HG02610 (cell line): ENCODE measurements around the gene ESR2.
"Not testable (repeated sequence)": the region's sequence is repeated elsewhere in the genome, so short reads cannot be mapped to it uniquely, and the experiment has no call there.

ENCODE experiments used
- ATAC-seq: cut with Tn5 transposase; IDR thresholded peaks from one replicate; pipeline ENCODE4 v1.9.1; 2021; ENCODE audit warnings: mild to moderate bottlenecking, moderate library complexity; ENCODE audit not compliant: unreplicated experiment

Gene ESR2

DNA sequence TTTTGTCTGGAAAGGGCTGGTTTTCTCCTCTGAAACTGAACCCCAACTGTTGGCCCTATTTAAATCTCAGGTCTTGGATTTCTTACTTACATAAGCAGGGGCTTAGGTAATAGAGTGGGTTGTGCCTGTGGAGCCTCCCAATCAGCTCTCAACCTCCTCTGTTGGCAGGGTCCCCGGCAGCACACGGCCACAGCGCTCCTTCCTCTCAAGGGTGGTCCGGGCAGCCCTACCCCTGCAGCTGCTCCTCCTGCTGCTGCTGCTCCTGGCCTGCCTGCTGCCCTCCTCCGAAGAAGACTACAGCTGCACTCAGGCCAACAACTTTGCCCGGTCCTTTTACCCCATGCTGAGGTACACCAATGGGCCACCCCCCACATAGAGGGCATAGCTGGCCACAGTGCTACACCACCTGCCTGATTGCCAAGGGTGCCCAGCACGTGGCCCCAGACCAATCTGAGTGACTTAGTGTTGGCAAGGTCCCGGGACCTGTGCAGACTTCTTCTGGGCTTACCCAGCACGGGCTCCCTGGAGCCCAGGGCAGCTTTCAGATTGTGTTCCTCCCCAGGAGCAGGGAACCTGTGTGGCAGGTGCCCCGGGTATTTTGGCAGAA lies 68.9 kb downstream of the ESR2 start:
- no peak for ATAC-seq

- no peak for ATAC-seq
Measured at GRCh38 chr14:64221391-64222003, 72.7 kb downstream of the ESR2 start.

DNA sequence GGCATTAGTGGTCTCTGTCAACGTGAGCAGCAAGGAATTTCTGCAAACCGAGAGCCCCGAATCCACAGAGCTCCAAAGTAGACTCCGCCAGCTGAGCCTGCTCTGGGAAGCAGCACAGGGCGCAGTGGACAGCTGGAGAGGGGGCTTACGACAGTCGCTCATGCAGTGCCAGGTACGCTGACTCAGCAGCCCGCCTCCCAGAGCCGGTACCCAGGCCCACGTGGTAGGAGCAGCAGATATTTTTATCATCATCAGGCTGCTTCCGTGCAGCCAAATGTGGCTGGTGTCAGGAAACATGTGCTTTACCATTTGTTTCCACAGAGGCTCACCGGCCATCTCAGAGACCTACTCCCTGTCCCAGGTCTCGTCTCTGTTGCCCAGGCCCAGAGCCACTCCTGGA lies 73.7 kb downstream of the ESR2 start:
- no peak for ATAC-seq

GRCh38 chr14:64220056-64220455 lies 74.1 kb downstream of the ESR2 start:
- no peak for ATAC-seq

DNA sequence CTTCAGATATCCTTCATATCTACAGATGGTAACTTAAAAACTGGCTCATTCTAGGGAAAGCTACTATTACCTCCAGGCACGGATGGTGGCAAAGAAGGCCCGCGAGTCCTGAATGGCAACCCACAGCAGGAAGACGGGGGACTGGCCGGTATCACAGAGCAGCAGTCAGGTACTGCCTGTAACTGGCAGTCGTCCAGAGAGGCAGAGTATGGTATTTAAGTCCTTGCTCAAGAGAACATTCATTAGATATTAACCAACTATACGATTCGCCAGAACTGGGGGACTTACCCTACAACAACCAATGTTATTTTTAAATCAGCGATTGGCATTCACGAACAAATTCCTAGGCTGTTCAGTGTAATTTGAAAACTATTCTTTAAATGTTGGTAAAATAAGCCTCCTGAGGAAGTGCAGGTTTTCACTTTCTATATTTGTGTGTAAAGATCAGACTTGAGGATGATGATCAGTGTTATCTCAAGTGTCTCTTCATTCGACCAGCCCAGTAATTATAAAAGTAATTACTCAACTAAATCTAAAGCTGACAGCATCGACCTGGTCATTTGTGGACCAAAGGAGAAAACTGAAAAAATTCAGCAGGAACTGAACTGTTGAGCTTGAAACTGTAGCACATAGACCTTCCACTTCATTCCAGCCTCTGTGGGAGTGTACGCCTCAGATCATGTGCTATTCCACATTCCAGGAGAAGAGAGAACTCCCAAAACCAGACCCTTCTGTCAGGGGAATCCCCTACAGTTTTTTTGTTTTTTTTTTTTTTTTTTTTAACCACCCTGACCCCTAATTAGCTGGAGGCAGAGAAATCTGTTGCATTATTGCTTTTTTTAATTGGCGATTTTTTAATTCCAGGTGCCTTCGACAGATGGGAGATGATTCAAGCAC lies 75.6 kb downstream of the ESR2 start:
- peak; percentile 46 for ATAC-seq

- ATAC-seq: no peak
Measured at GRCh38 chr14:64217834-64218233, 76.3 kb downstream of the ESR2 start.

- ATAC-seq: peak; percentile 46
Measured at GRCh38 chr14:64217308-64217707, 76.9 kb downstream of the ESR2 start.

DNA sequence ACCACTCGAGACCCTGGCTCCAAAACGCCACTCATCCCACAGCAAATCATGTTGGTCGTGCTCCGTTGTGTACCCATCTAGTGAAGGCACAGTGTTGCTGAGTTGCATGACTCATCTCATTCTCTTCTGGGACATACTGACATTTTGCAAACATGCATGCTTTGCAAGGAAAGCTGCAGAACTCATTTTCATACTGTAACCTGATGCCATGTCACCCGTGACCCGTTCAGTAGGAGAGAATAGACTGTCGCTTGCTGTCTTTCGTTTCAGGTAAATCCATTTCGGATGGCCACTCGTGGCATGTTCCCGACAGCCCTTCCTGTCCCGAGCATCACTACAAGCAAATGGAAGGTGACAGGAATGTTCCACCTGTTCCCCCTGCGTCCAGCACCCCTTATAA lies 78.2 kb downstream of the ESR2 start:
- no peak for ATAC-seq

GRCh38 chr14:64215274-64215673 lies 78.9 kb downstream of the ESR2 start:
- ATAC-seq: no peak

GRCh38 chr14:64213853-64214570 lies 80.2 kb downstream of the ESR2 start:
- no peak for ATAC-seq

DNA sequence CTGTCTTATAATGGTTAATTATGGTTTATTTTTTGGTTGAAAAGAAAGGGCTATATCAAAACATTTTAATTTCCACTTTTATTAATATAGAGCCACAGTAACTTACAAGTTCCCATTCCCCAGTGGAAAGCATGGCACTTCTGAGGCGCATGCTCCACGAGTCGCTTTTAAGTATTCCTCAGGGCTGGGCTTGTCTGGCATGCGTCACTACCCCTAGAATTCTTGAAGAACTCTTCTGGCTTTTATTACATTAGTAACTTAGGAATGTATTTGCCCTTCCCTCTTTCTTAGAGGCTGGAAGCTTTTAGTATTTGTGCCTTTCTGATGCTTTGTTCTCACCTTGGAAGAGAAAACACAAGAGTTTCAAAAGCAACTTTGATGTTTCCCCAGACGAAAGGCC lies 81.1 kb downstream of the ESR2 start:
- ATAC-seq: no peak

GRCh38 chr14:64212666-64213065 lies 81.5 kb downstream of the ESR2 start:
- ATAC-seq: no peak

GRCh38 chr14:64210912-64211311 lies 83.3 kb downstream of the ESR2 start:
- not testable (repeated sequence) for ATAC-seq

DNA sequence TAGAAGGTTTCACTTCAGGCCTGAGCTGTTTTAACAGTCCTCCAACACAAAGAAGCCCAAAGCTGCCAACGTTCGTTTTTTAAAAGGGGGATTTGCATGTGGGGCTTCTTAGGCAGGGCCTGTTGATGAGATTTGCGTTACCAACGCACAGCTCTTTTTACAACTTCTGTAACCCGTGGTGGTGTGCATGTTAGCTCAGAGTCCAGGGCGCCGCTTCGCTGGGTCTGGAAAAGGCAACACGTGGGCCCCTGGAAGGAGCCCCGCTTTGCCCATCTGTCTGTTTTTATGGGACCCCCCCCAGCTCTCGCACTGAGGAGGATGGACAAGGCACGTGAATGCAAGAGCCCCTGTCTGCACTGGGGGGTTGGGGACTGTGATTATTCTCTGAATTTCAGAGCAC lies 84.0 kb downstream of the ESR2 start:
- ATAC-seq: no peak

DNA sequence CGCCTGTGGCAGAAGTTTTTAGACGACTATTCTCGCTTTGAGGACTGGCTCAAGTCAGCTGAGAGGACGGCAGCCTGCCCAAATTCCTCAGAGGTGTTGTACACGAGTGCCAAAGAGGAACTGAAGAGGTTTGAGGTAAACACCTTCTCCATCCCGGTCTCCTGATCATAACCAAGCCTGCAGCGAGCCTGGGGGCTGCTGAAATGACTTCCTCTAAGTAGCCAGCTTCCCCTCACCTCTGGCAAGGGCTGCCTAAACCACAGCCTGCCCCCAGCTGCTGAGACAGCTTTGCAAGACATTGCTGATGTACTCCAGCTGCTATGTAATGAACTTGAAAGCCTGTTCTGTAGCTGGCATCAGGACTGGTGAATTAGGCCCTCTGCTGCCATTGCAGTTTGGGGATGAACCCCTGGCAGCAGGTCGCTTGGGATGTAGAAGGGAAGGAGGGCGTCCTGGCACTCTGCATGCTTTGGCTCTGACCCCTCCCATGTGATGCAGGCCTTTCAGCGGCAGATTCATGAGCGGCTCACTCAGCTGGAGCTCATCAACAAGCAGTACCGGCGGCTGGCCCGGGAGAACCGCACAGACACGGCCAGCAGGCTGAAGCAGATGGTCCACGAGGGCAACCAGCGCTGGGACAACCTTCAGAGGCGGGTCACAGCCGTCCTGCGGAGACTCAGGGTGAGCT lies 84.6 kb downstream of the ESR2 start:
- peak; percentile 74 for ATAC-seq

- no peak for ATAC-seq
Measured at GRCh38 chr14:64208981-64209380, 85.2 kb downstream of the ESR2 start.

DNA sequence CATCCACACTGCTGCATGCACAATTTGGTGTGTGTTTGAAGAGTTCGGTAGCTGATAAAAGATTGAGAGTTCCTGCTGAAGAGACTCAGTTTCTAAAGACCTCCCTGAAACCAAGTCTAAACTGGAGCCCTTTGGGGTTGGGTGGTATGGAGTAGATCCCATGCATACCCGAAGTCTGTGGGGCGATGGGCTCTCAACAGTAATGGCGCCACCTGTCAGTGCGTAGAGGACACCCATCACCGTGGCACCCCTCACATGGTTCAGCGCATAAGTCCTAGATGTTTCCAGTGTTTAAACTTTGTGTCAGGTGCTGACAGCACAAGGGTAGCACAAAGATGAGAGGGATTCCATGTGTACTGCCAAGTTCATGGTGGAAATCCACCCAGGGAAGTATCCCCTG lies 85.9 kb downstream of the ESR2 start:
- no peak for ATAC-seq

GRCh38 chr14:64203366-64204006 lies 90.7 kb downstream of the ESR2 start:
- no peak for ATAC-seq

DNA sequence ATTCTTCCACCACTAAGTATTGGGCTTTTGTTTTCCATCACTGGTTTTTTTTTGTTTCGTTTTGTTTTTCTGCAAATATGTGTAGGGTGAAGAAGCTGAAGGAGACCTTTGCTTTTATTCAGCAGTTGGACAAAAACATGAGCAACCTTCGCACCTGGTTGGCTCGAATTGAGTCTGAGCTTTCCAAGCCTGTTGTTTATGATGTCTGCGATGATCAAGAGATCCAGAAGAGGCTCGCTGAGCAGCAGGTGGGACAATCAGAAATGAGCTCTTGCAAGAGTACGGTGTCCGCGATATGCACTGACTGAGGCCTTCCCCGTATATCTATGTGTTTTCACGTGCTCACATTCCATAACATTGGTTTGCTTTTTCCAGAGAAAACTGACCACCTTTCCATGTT lies 91.5 kb downstream of the ESR2 start:
- no peak for ATAC-seq

GRCh38 chr14:64201921-64202545 lies 92.1 kb downstream of the ESR2 start:
- no peak for ATAC-seq
